ENCODE results near the gene ZC2HC1C. TPM values are rescaled to one million over a fixed set of nuclear protein-coding genes. Genes with fewer than 3 reads are reported as not detected.

Gene ZC2HC1C
- total and polyA plus RNA-seq, 2 donors (not counting 1 experiment from before 2014, with no cell fraction given), result 0.90 to 1.8 TPM

GRCh38 chr14:75025082-75025481 is 44.4 kb upstream of the ZC2HC1C start:
- Histone ChIP-seq H3K36me3 (ENCODE audit: control insufficient read depth, insufficient read depth, low read length) (peaks cover 5% of the 10 kb centered on the region), H3K4me3 (replicated peaks in 1 of 4; ENCODE audit: control extremely low read depth in 1 of 4, insufficient read depth in 1 of 4, low read depth in 3 of 4, low read length in 4 of 4) (no peak overlapping the region), H2AFZ (ENCODE audit: low read length) (no peak overlapping the region), H3K9ac (ENCODE audit: insufficient read depth, low read length) (no peak overlapping the region), H3K79me2 (ENCODE audit: control insufficient read depth, insufficient read depth, low read length) (no peaks in the 10 kb centered on the region), H3K27me3 (ENCODE audit: control insufficient read depth, insufficient read depth, low read length) (no peaks in the 10 kb centered on the region), H4K20me1 (ENCODE audit: control insufficient read depth, extremely low read depth, insufficient read depth, low read length) (no peaks in the 10 kb centered on the region), H3K27ac (ENCODE audit: insufficient read depth, low read length) (no peak overlapping the region), H3K9me3 (ENCODE audit: control insufficient read depth, insufficient read depth, low read depth, low read length) (no peaks in the 10 kb centered on the region), H3K4me1 (ENCODE audit: control insufficient read depth, extremely low read depth, insufficient read depth, low read length) (no peaks in the 10 kb centered on the region), H3K4me2 (ENCODE audit: extremely low read depth, insufficient read depth, low read length) (no peak overlapping the region)
- DNase-seq (ENCODE audit: low read depth in 2 of 2), result peak in 1 of 2 donors; percentile 52
- TF ChIP-seq CTCF (conservative IDR thresholded peaks at IDR 0.05 in 1 of 2, IDR thresholded peaks at IDR 0.05 in 1 of 2; ENCODE audit: low read depth in 1 of 2, low read length in 2 of 2), result no peak
- no peak for TF ChIP-seq EZH2 (IDR thresholded peaks at IDR 0.05; ENCODE audit: low read length, missing control alignments)

GRCh38 chr14:75025876-75026275 is 43.6 kb upstream of the ZC2HC1C start:
- Histone ChIP-seq H3K9ac (ENCODE audit: insufficient read depth, low read length) (no peak overlapping the region), H3K4me2 (ENCODE audit: extremely low read depth, insufficient read depth, low read length) (no peak overlapping the region), H3K4me1 (ENCODE audit: control insufficient read depth, extremely low read depth, insufficient read depth, low read length) (no peaks in the 10 kb centered on the region), H4K20me1 (ENCODE audit: control insufficient read depth, extremely low read depth, insufficient read depth, low read length) (no peaks in the 10 kb centered on the region), H3K27ac (ENCODE audit: insufficient read depth, low read length) (no peak overlapping the region), H2AFZ (ENCODE audit: low read length) (no peak overlapping the region), H3K9me3 (ENCODE audit: control insufficient read depth, insufficient read depth, low read depth, low read length) (no peaks in the 10 kb centered on the region), H3K4me3 (replicated peaks in 1 of 4; ENCODE audit: control extremely low read depth in 1 of 4, insufficient read depth in 1 of 4, low read depth in 3 of 4, low read length in 4 of 4) (no peak overlapping the region), H3K79me2 (ENCODE audit: control insufficient read depth, insufficient read depth, low read length) (no peaks in the 10 kb centered on the region), H3K27me3 (ENCODE audit: control insufficient read depth, insufficient read depth, low read length) (no peaks in the 10 kb centered on the region), H3K36me3 (ENCODE audit: control insufficient read depth, insufficient read depth, low read length) (peaks cover 5% of the 10 kb centered on the region)
- TF ChIP-seq CTCF (conservative IDR thresholded peaks at IDR 0.05 in 1 of 2, IDR thresholded peaks at IDR 0.05 in 1 of 2; ENCODE audit: low read depth in 1 of 2, low read length in 2 of 2), result no peak
- TF ChIP-seq EZH2 (IDR thresholded peaks at IDR 0.05; ENCODE audit: low read length, missing control alignments), result no peak
- no peak for DNase-seq (ENCODE audit: low read depth in 2 of 2)

- H3K9me3 ChIP-seq (ENCODE audit: control insufficient read depth, insufficient read depth, low read depth, low read length), result no peaks in the 10 kb centered on the region
- no peak for DNase-seq (ENCODE audit: low read depth in 2 of 2)
- TF ChIP-seq CTCF (conservative IDR thresholded peaks at IDR 0.05 in 1 of 2, IDR thresholded peaks at IDR 0.05 in 1 of 2; ENCODE audit: low read depth in 1 of 2, low read length in 2 of 2) (no peak), EZH2 (IDR thresholded peaks at IDR 0.05; ENCODE audit: low read length, missing control alignments) (no peak)
- no peaks in the 10 kb centered on the region for H3K4me1 ChIP-seq (ENCODE audit: control insufficient read depth, extremely low read depth, insufficient read depth, low read length)
- H3K79me2 ChIP-seq (ENCODE audit: control insufficient read depth, insufficient read depth, low read length), result no peaks in the 10 kb centered on the region
- H4K20me1 ChIP-seq (ENCODE audit: control insufficient read depth, extremely low read depth, insufficient read depth, low read length), result no peaks in the 10 kb centered on the region
- H3K36me3 ChIP-seq (ENCODE audit: control insufficient read depth, insufficient read depth, low read length), result peaks cover 5% of the 10 kb centered on the region
- no peak overlapping the region for H3K4me3 ChIP-seq (replicated peaks in 1 of 4; ENCODE audit: control extremely low read depth in 1 of 4, insufficient read depth in 1 of 4, low read depth in 3 of 4, low read length in 4 of 4)
- H3K9ac ChIP-seq (ENCODE audit: insufficient read depth, low read length), result no peak overlapping the region
- no peak overlapping the region for H3K27ac ChIP-seq (ENCODE audit: insufficient read depth, low read length)
- no peak overlapping the region for H2AFZ ChIP-seq (ENCODE audit: low read length)
- no peaks in the 10 kb centered on the region for H3K27me3 ChIP-seq (ENCODE audit: control insufficient read depth, insufficient read depth, low read length)
- H3K4me2 ChIP-seq (ENCODE audit: extremely low read depth, insufficient read depth, low read length), result no peak overlapping the region
These were observed 39.3 kb upstream of the ZC2HC1C start for GRCh38 chr14:75030147-75030546.
